GM21526 (cell line): Measurements from ENCODE around the gene TAF1A.

ENCODE experiments used
- ATAC-seq: cut with Tn5 transposase; IDR thresholded peaks from one replicate; pipeline ENCODE4 v1.9.1; 2021; ENCODE audit warnings: moderate library complexity; ENCODE audit not compliant: unreplicated experiment, low FRiP score

TAF1A gene

DNA sequence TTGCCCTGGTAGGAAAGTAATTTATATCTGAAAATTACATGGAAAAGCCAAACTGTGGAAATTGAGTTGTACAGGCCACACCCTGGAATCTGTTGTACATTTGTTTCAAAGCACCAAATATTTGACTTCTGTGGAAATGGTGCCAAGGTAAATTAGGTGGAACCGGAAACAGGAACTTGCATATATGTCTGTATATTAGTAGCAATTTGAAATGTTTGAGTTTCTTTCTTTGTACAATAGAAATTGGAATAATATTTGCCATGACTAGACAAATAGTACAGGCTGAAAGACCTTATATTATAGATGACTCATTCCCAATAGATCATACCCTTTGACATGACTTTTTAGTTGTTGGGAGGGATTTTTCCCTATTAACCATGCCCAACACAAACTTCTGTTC is 10.5 kb upstream of the TAF1A start:
- no peak for ATAC-seq

DNA sequence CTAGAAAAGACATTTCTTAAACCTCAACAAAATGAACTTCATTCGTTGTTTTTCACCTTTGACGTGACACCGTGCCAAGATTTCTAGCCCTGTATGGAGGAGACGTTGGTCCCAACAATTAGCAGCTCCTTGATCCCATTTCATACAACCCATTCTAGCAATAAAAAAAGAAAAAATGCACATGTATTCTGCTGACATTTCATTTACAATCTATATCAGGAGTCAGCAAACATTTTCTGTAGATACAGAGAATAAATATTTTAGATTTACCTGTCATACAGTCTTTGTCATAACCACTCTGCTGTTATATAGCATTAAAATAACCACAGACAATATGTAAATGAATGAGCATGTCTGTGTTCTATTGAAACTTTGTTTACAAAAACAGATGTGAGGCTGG is 7.0 kb upstream of the TAF1A start:
- no peak for ATAC-seq

DNA sequence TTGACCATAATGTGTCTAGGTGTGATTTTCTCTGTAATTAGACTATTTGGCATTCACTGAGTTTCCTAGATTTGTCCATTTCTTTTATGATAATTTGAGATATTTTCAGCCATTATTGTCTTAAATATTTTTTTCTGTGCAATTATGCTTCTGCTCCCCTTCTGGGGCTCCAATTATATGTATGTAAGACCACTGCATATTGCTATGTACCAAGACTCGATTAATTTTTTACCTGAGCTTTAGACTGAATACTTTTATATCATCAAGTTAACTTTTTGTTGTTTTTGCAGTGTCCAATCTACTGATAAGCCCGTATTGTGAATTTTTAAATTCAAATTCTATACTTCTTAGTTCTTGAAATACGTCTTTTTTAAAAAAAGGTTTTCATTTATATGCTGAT is 5.1 kb upstream of the TAF1A start:
- no peak for ATAC-seq

DNA sequence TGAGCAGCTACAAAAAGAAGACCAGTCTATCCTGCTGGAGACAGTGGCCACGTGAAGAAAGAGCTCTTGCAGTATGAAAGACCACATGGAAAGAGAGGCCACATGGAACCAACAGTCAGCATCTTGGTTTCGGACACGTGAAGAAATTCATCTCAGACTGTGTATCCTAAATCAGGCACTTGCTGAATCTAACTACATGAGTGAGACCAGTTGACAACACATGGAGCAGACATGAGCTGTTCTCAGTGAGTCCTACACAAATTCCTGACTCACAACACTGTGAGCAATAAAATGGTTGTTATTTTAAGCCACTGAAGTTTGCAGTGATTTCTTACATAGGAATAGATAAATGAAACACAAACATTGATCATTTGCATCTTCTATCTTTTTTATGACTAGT is 2.4 kb upstream of the TAF1A start:
- ATAC-seq, result no peak

DNA sequence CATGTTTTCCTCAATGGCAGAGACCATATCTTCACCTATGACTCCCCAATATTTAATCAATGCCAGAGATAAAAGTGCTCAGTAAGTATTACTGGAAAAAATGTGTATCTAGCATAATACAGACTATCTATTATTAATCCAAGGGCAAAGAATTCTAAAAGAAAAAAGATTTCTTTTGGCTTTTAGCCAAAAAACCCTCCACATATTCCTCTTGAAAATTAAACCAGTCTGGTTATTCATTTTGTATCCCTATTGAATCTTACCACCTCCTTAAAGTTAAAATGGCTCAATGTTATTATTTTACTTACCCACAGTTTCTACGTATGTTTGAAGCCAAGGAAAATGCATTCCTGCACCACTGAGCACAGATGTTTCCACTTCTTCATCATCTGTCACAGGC is 1.6 kb downstream of the TAF1A start:
- ATAC-seq, result no peak

DNA sequence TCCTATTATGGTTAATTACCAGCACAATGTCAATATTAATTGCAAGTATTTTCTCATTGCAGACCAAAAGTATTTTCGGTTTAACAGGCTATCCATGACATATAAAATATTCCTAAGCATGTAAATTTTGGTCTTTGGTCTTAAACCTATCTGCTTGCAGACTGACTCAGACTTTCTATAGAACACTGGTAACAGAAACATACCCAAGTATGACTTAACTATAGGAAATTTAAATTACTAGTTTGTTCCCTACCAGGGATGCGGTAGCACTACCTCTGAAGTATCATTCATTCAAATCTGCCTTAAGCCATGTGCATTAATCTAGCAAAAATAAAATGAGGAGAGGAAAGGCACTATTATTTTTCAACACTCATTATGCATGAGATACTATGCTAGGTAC is 2.9 kb downstream of the TAF1A start:
- no peak for ATAC-seq

DNA sequence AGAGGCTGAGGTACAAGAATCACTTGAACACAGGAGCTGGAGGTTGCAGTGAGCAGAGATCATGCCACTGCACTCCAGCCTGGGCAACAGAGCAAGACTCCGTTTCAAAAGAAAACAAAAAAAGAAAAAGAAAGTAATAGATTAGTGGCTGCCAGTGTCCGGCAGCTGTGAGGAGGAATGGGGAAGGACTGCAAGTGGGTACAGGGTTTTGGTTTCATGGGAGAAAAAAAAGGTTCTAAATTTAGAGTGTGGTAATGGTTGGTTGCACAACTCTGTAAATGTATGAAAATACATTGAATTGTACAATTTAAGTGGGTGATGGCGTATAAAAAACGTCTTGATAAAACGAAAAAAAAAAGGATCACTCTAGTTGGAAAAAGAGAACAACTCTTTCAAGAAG is 6.7 kb downstream of the TAF1A start:
- peak; percentile 64 for ATAC-seq

DNA sequence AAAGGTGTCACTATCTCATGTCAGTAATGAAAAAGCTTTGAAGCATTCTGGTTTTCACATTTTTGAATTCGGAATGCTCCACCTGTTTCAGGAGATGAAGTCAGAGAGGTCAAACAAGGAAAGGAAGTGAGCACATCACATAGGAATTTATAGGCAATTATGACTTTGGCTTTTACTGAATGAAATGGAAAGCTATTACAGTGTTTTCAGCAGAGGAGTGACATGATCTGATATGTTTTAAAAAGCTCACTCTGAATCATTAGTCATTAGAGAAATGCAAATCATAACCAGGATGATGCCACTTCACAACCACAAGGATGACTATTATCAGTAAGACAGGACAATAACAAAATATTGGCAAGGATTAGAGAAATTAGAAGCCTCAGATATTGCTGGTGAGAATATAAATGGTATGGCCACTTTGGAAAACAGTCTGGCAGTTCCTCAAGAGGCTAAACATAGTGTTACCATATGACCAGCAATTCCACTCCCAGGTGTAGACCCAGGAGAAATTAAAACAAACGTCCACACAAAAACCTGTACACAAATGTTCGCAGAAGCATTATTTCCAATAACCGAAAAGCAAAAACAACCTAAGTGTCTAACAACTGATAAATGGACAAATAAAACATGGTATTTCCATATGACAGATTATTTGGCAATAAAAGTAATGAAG is 7.5 kb downstream of the TAF1A start:
- no peak for ATAC-seq

DNA sequence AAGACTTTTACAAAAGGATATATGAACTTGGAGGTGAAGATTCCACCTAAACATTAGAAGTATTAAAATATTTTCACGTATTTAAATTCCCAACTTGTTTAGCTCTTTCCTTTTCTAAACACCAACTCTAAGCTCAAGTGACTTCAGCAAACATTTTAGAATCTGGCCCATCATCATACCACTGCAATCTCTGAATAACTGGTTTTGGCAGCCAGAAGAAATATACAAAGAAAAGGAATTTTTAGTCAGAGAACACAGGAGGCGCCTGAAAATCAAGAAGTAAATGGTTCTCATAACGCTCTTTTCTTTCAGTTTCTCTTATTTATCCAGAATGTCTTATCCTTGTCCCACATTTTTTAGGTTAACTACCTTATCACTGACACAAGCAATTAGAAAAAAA is 10.4 kb downstream of the TAF1A start:
- ATAC-seq, result no peak

DNA sequence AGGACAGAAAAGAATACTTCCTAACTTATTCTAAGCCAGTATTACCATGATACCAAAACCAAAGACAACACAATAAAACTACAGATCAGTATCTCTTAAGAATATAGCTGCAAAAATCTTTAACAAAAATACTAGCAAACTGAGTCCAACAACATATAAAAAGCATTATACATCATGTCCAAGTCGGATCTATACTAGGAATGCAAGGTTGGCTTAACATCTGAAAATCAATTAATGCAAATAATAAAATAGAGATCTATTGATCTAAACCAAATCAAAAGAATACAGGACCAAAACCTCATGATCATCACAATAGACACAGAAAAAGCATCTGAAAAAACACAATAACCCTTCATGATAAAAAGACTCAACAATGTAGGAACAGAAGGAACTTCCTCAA is 18.9 kb downstream of the TAF1A start:
- ATAC-seq, result no peak

DNA sequence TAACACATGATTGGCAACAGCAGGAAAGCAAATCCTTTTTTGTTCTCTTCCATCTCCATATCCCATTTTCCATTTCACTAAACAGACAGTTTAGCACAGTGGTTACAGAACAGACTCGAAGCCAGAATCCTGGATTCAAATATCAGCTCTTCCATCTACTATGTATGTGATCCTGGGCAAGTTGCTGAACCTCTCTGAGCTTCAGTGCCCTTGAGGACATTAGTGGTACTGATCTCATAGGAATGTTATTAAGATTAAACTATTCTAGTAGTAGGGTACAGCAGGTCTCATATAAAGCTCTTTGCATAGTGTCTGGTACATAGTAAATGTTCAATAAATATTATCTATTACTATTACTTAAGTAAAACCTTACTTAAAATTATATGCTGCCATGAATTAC is 28.1 kb downstream of the TAF1A start:
- ATAC-seq, result no peak

DNA sequence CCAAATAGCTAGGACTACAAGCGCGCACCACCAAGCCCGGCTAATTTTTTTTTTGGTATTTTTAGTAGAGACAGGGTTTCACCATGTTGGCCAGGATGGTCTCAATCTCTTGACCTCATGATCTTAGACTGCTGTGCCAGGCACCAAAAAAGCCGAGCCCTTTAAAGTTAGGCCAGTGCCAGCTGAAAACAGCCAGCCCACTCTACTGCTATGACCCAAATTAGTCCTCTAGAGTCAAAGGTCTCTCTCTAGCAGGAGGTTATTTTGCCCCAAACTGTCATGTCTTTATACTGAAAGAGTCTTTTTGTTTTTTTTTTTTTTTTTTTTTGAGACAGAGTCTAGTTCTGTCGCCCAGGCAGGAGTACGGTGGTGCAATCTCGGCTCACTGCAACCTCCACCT is 32.2 kb downstream of the TAF1A start:
- ATAC-seq, result no peak

DNA sequence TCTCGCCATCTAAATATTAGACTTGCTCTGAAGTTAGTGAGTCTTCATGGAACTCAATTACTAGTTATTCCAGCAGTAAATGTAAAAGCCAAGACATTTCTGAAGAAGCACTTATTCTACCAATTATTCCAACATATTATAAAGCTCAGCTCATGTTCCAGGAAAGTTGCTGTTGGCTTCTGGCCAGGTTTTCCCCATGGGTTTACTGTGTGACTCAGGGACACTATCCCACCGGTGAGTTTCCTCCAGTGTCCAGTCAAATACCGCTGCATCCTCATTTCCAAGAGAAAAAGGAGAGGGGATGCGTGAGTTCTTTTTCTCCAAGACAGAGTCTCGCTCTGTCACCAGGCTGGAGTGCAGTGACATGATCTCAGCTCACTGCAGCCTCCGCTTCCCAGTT is 32.6 kb downstream of the TAF1A start:
- no peak for ATAC-seq

DNA sequence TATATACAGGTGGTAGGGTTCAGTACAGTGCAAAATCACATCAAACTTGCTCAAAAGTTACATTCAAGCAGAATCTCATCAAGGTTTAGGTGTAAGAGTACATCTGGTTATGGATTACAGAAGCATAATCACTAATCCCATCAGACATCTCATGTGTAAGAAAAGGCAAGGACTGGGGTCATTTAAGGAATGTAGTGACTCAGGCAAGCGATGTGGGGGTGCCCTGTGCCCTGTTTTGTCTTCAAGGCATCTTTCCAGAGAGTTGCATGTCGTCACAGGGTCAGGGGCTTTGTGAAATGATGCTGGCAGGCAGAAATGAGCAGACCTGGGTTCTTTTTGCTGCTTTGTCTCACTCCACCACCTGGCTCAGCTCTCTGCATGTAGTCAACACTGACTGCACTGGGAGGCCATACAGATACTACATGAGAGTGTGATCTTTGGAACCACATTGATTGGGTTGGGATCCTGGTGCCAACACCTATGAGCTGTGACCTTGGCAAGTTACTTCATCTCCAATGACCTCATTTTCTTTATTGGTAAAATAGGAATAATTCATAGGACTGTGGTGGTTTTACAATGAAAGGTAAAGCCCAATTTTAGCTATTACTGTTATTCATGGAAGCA is 33.6 kb downstream of the TAF1A start:
- no peak for ATAC-seq

DNA sequence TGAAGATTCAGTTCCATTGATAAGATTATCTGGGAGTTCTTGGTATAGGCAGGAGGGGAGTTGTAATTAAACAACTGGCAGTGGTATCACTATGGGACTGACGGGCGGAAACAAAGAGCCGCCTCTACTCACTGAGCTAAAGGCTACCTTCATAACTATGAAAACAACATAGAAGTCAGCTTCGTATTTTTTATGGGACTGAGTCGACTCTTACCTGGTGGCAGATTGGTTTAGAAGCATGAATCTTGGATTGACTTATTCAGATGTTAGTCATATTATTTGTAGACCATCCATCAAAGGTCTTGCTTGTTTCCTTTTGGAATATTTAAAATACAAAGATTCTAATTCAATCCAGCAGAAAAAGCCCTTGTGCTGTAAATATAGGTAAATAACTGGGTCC is 35.6 kb downstream of the TAF1A start:
- no peak for ATAC-seq

DNA sequence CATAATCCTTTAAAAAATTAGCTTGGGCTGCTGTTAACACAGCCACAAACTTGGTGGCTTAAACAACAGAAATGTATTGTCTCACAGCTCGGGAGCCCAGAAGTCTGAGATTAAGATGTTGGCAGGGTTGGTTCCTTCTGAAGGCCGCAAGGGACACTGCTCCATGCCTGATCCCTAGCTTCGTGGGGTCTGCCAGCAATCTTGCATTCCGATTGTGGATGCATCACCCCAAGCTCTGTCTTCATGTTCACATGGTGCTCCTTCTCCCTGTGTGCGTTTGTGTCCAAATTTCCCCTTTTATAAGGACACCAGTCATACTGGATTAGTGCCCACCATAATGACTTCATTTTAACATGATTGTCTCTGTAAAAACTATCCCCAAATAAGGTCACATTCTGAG is 36.9 kb downstream of the TAF1A start:
- no peak for ATAC-seq

DNA sequence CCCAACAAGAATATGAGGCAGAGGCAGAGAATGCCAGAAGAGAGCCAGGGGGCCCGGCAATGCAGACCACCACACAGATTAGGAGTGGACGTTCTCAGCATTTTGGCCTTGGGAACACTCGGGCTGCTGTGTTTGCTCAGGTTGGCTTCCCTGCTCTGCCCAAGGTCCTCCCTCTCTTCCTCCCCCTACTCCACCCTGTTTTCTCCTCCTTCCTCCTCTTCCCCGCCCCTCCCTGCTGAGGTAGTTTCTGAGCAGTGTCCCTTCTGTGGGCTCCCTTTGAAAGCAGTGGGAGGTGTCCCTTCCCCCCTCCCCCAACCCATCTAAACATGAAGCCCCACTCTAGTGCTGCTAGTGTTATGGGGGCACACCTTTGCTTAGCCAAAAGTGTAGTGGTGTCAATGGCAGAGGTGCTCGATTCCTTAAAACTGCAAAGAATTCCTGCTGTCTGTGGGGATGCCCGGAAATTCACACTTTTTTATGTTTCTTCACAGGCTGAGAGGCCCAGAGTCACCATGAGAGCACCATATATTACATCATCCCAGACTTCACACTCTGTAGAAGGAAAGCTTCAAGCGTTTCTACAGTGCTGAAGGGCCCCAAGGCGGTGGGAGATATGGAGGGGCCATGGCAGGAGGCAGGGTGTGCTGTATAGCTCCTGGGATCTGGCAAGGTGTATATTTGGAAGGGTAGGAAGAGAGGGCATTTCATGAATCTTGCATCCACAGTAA is 41.6 kb downstream of the TAF1A start, which contains the start of gene HHIPL2:
TSS of gene HHIPL2 (minus strand) at position 161 of the 728 bp plus-strand sequence. CDS start at position 101, 60 bp downstream.
- no peak for ATAC-seq

DNA sequence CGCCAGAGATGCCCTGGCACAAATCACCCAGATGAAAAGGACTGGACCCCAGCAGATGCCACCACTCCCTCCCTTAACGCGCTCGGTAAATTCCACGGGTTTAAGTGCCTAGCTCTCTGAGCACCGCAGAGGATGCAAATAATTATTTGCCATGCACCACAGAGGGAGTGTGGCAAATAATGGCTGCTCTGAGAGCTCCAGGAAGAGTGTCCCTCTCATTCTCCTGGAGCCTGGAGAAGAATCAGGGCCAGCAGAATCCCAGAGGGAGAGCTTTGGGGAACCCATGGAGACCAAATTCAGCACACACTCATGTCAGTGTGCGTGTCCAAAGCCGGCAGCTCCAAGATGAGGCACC is 42.5 kb downstream of the TAF1A start:
- no peak for ATAC-seq

DNA sequence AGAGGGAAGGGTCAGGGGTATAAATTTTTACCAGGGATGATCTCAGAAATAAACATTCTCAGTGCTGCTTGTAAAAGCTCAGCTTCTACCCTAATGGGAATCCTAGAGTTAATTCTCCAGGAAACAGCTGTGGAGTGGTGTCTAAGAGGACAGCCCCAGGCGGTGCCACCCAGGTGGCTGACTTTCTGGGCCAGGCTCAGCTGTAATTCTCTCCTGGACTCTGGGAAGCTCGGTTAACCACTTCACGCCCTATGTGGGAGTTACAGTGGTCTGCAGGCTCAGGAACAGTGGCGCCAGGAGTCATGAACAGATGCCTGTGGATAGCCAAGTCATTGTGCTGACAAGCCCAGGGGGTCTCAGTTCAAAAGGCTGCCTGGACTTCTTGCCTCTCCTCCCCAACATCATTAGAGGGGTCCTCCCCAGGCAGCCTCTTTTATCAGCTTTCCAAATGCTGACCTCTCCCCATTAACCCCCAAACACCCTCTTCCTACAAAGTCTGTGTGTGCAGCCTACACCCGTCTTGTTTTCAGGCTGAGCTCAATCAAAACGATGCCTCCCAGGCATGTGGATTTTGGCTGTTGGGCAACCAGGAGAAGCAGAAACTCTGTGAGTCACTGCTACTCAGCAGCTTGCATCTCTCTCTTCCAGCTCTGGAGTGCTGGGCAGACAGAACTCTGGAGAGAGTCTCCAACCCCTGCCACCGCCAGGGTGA is 43.0 kb downstream of the TAF1A start:
- no peak for ATAC-seq

DNA sequence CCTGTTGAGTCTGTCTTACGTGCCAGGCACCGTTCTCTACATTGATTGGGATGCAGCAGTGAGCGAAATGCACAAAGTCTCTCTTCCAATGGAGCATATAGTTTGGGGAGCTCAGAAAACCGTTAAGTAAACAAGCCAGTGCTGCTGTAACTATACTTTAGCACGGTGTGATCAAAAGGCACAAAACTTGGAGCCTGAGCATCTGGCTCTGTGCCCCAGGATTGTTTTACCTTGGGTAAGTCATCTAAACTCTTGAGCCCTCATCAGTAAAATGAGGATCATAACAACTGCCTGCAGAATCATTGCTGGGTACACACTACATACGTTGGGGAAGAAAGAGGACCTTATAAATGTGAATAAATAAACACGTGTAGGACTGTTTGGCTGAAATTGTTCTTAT is 43.6 kb downstream of the TAF1A start:
- ATAC-seq, result no peak

DNA sequence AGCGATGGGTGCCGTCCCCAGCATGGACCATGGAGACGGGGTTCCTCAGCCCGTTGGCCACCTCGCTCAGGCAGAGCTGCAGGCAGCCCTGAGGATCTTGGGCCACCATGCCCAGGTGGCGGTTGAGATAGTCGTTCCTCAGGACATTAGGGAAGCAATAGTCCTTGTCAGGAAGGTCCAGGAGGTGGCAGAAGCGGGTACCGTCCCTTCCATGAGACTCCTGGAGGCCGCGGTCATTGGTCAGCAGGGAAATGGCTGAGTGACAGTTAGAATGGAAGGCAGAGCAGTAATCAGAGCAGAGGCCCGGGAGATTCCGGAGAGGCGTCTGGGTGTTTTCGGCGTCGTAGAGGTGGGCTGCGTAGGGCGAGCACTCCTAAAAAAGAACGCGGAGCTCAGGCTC is 45.9 kb downstream of the TAF1A start:
- no peak for ATAC-seq
